Ovary (tissue), 9 donors: ENCODE measurements around the gene WNK2. TPM values are rescaled to one million over a fixed set of nuclear protein-coding genes. Genes with fewer than 3 reads are reported as not detected.

Experiments
- DNase-seq, 5 donors: peaks; one replicate each; pipeline ENCODE4 v3.0.0-alpha.2; 2019 to 2020
- H3K27ac ChIP-seq, 2 donors: fragments of 200-600 bp; one replicate each; pipeline versions ENCODE4 v1.5.1 to v1.8.0; 2019 to 2022
- H3K27me3 ChIP-seq: fragments of 200-600 bp; one replicate; pipeline ENCODE4 v1.8.0; 2022
- H3K36me3 ChIP-seq: fragments of 200-600 bp; sonication (generic); one replicate; pipeline ENCODE4 v1.5.1; 2019
- H3K4me1 ChIP-seq: one replicate; pipeline ENCODE4 v1.8.1; 2013; ENCODE audit warnings: mild to moderate bottlenecking, moderate library complexity; ENCODE audit not compliant: insufficient read depth
- H3K4me3 ChIP-seq: fragments of 200-600 bp; sonication (generic); one replicate; pipeline ENCODE4 v1.5.1; 2017
- H3K9me3 ChIP-seq, 2 donors: fragments of 200-600 bp in 1 of 2; sonication (generic) in 1 of 2; one replicate each; pipeline versions ENCODE4 v1.5.1 to v1.8.1; 2013 to 2019; ENCODE audit warnings: mild to moderate bottlenecking in 1 of 2, moderate library complexity in 1 of 2
- CTCF ChIP-seq, 3 donors: fragments of 450-650 bp in 2 of 3; fragments of 200-600 bp in 1 of 3; IDR thresholded peaks; one replicate each; pipeline versions ENCODE4 v1.5.1 to v1.8.0; 2016 to 2022; ENCODE audit warnings: antibody characterized with exemption in 3 of 3, mild to moderate bottlenecking in 1 of 3
- EP300 ChIP-seq: sonication (generic); formaldehyde crosslinking; IDR thresholded peaks from one replicate; pipeline ENCODE4 v1.6.1; 2017; ENCODE audit warnings: antibody characterized with exemption
- POLR2A ChIP-seq: fragments of 450-650 bp; IDR thresholded peaks from one replicate; pipeline ENCODE4 v1.6.1; 2017; ENCODE audit warnings: antibody characterized with exemption, mild to moderate bottlenecking, moderate library complexity
- WGBS, 3 donors: extraction: QIAGEN DNeasy Blood & Tissue Kit in 1 of 3; methylation state at CpG; one replicate each; pipeline versions ENCODE4 v1.1.5 to v1.1.7; 2013 to 2017; 5-methylcytosine and 5-hydroxymethylcytosine counted together
- intact Hi-C, 4 donors: fragments of 100-400 bp; cut with DNase I; formaldehyde crosslinking; loops; one replicate each; pipeline versions ENCODE4 v1.11.0 to v1.15.1; 2022 to 2023
- polyA plus RNA-seq, 2 donors: library from polyadenylated mRNA; stranded (reverse); fragments of 200-250 nt in 1 of 2; fragments of 350-450 nt in 1 of 2; fragmentation: Illumina TruSeq in 1 of 2; extraction: RNeasy Lipid Tissue Mini Kit (QIAGEN cat#74804) in 1 of 2; gene quantifications; one replicate each; pipeline ENCODE4 v1.2.3, GENCODE V29; 2013 to 2014
- total RNA-seq, 7 donors: library from RNA; depleted of rRNA in 2 of 7; stranded (reverse); fragments of >200 nt in 2 of 7; fragmentation: NEBNext Ultra II Directional in 3 of 7; extraction: Animal tissue kit (Norgen Biotek cat#: 25700) in 3 of 7; gene quantifications; one replicate each; pipeline versions ENCODE4 v1.1.0 to v1.2.4, GENCODE V29; 2016 to 2023
- donor health status: DM: no; HTN: no; CAD: no; lungs with moderate emphysema.
- donor health status: DM: no; HTN: no; CAD: no.
- donor health status: Bipolar disorder and iron deficiency.
- donor health status: DM: yes; HTN: yes; CAD: no.
- donor health status: DM: no; HTN: no; CAD: no.
- donor health status: DM: yes; HTN: yes; CAD: no.

Gene WNK2
- total and polyA plus RNA-seq, 9 donors, result 0.53 to 24.7 (median 4.4) TPM

- no peak overlapping the region for H3K4me3 ChIP-seq
- intact Hi-C loops, result loop anchor here in 2 of 4 donors (5.0 kb wide), 1 partner anchor 146 kb away; no protein-coding TSS in a partner anchor
- 84 to 90% (median 87%) methylated on average over 16 of the region's 16 CpGs for WGBS, 3 donors
- TF ChIP-seq CTCF (IDR thresholded peaks at IDR 0.05) (no peak), EP300 (no peak), POLR2A (no peak)
- no peak overlapping the region for H3K27ac ChIP-seq
- H3K27me3 ChIP-seq, result no peaks in the 10 kb centered on the region
- no peaks in the 10 kb centered on the region for H3K9me3 ChIP-seq
- peaks cover 4% of the 10 kb centered on the region for H3K4me1 ChIP-seq
- DNase-seq, result no peak
- no peaks in the 10 kb centered on the region for H3K36me3 ChIP-seq
Observed at GRCh38 chr9:93155716-93156474, 28.0 kb upstream of the WNK2 start.

- H3K27ac ChIP-seq, result no peak overlapping the region
- no peak for DNase-seq
- intact Hi-C loops, result loop anchor here in 2 of 4 donors (5.0 kb wide), 1 partner anchor 146 kb away; no protein-coding TSS in a partner anchor
Observed at GRCh38 chr9:93156475-93157008, 27.4 kb upstream of the WNK2 start.

GRCh38 chr9:93159601-93160471 is 24.1 kb upstream of the WNK2 start:
- intact Hi-C loops, result loop anchor here (5.0 to 10.0 kb wide), 4 partner anchors 142 to 805 kb away; no protein-coding TSS in a partner anchor
- peak; percentile 72 to 88 (median 85) for DNase-seq
- H3K9me3 ChIP-seq, result no peaks in the 10 kb centered on the region
- H3K27me3 ChIP-seq, result no peaks in the 10 kb centered on the region
- no peak overlapping the region for H3K27ac ChIP-seq
- no peaks in the 10 kb centered on the region for H3K36me3 ChIP-seq
- WGBS, 3 donors, result 8 to 11% (median 10%) methylated on average over 19 of the region's 19 CpGs
- H3K4me1 ChIP-seq, result peaks cover 7% of the 10 kb centered on the region
- TF ChIP-seq EP300, result no peak
- TF ChIP-seq CTCF (IDR thresholded peaks at IDR 0.05), result peak; percentile 74 to 89 (median 88)
- no peak overlapping the region for H3K4me3 ChIP-seq

More at GRCh38 chr9:93156475-93157008, 27.4 kb upstream of the WNK2 start:
- no peaks in the 10 kb centered on the region for H3K9me3 ChIP-seq
- TF ChIP-seq EP300 (no peak), CTCF (IDR thresholded peaks at IDR 0.05) (no peak), POLR2A (no peak)
- no peak overlapping the region for H3K4me3 ChIP-seq
- WGBS, 3 donors, result 87 to 91% (median 90%) methylated on average over 11 of the region's 11 CpGs
- no peaks in the 10 kb centered on the region for H3K36me3 ChIP-seq
- no peaks in the 10 kb centered on the region for H3K27me3 ChIP-seq
- H3K4me1 ChIP-seq, result peaks cover 4% of the 10 kb centered on the region
